ENCODE data around the gene WDR38.
"Not testable (repeated sequence)": the region's sequence is repeated elsewhere in the genome, so short reads cannot be mapped to it uniquely, and the experiment has no call there.

- not testable (repeated sequence) for TF ChIP-seq NFE2L2 (IDR thresholded peaks at IDR 0.05; ENCODE audit: low read depth, low read length); CTCF (conservative IDR thresholded peaks at IDR 0.05; ENCODE audit: low read depth, low read length); POLR2A (IDR thresholded peaks at IDR 0.05; ENCODE audit: low read depth, low read length)
Measured at GRCh38 chr9:124838132-124838531, 15.1 kb upstream of the WDR38 start.

All from IMR-90 (cell line).